Heart left ventricle (tissue), 16 donors: Measurements from ENCODE around the gene SEC14L1. TPM values are rescaled to one million over a fixed set of nuclear protein-coding genes. Genes with fewer than 3 reads are reported as not detected.
A peak's percentile ranks its signal among the peaks of the same experiment; 100 is the strongest.
"Not testable (repeated sequence)": the region's sequence is repeated elsewhere in the genome, so short reads cannot be mapped to it uniquely, and the experiment has no call there.

Experiments used
- ATAC-seq, 4 donors: fragments of 200-7000 bp; cut with Tn5 transposase; one replicate each; pipeline ENCODE4 v1.9.1; 2020 to 2022; ENCODE audit warnings: moderate library complexity in 4 of 4, mild to moderate bottlenecking in 3 of 4, moderate number of reproducible peaks in 1 of 4
- DNase-seq, 5 donors: peaks; one replicate each; pipeline ENCODE4 v3.0.0-alpha.2; 2020
- H3K27ac ChIP-seq, 12 donors: fragments of 200-600 bp; sonication (generic) in 4 of 12; one replicate each; pipeline versions ENCODE4 v1.5.0 to v1.8.0; 2016 to 2022; ENCODE audit warnings: mild to moderate bottlenecking in 2 of 12
- H3K27me3 ChIP-seq, 9 donors: fragments of 200-600 bp; sonication (generic) in 2 of 9; one replicate each; pipeline versions ENCODE4 v1.5.1 to v1.8.0; 2016 to 2022; ENCODE audit warnings: mild to moderate bottlenecking in 3 of 9
- H3K36me3 ChIP-seq, 9 donors: fragments of 200-600 bp; sonication (generic) in 2 of 9; one replicate each; pipeline versions ENCODE4 v1.5.0 to v1.8.0; 2018 to 2022; ENCODE audit warnings: mild to moderate bottlenecking in 2 of 9
- H3K4me1 ChIP-seq, 12 donors: fragments of 200-600 bp; sonication (generic) in 4 of 12; one replicate each; pipeline versions ENCODE4 v1.5.0 to v1.8.0; 2016 to 2022; ENCODE audit warnings: mild to moderate bottlenecking in 3 of 12
- H3K4me3 ChIP-seq, 12 donors: fragments of 200-600 bp; sonication (generic) in 4 of 12; one replicate each; pipeline versions ENCODE4 v1.5.0 to v1.8.0; 2017 to 2022; ENCODE audit warnings: mild to moderate bottlenecking in 9 of 12, moderate library complexity in 4 of 12
- H3K9me3 ChIP-seq, 12 donors: fragments of 200-600 bp; sonication (generic) in 4 of 12; one replicate each; pipeline versions ENCODE4 v1.5.0 to v1.8.0; 2016 to 2022; ENCODE audit warnings: mild to moderate bottlenecking in 1 of 12
- CTCF ChIP-seq, 12 donors: fragments of 200-600 bp; sonication (generic) in 4 of 12; IDR thresholded peaks; one replicate each; pipeline versions ENCODE4 v1.5.0 to v1.8.0; 2018 to 2022; ENCODE audit warnings: antibody characterized with exemption in 12 of 12, mild to moderate bottlenecking in 5 of 12
- POLR2A ChIP-seq, 2 donors: fragments of 450-650 bp; IDR thresholded peaks; one replicate each; pipeline ENCODE4 v1.6.1; 2017; ENCODE audit warnings: antibody characterized with exemption in 2 of 2, mild to moderate bottlenecking in 2 of 2, moderate library complexity in 2 of 2
- WGBS, 4 donors: extraction: QIAGEN DNeasy Blood & Tissue Kit in 2 of 4; methylation state at CpG; one replicate each; pipeline versions ENCODE4 v1.1.5 to v1.1.7; 2013 to 2018; 5-methylcytosine and 5-hydroxymethylcytosine counted together
- intact Hi-C, 10 donors: fragments of 100-400 bp; cut with DNase I; formaldehyde crosslinking; loops; one replicate each; pipeline versions ENCODE4 v1.11.1 to v1.14.2; 2022
- polyA plus RNA-seq, 2 donors: library from polyadenylated mRNA; stranded (reverse); fragments of 200-250 nt; gene quantifications; one replicate each; pipeline ENCODE4 v1.2.3, GENCODE V29; 2013
- total RNA-seq, 9 donors: library from RNA; depleted of rRNA in 2 of 9; stranded (reverse); fragments of >200 nt in 2 of 9; fragmentation: NEBNext Ultra II Directional in 3 of 9; extraction: Animal tissue kit (Norgen Biotek cat#: 25700) in 3 of 9; gene quantifications; one replicate each; pipeline versions ENCODE4 v1.1.0 to v1.2.4, GENCODE V29; 2016 to 2023
- donor health status: ischemic (EF 13 %, LVEDD 7.1; RV severe dilation, severe dysfunction).
- donor health status: healthy with polysubstance abuse.
- donor health status: DM: no; HTN: yes; CAD: no.
- donor health status: DM: no; HTN: no; CAD: no.
- donor health status: ischemic (EF 25% LVEDD 6.9; RV normal size, moderate dysfunction).
- donor health status: ischemic (EF 25% LVEDD 5.7; RV mildly dilated, moderate dysfunction).
- donor health status: healthy.
- donor health status: DM: yes; HTN: yes; CAD: no.
- donor health status: ischemic (EF 35%, LVEDD 5.7; RV mildly dilated, moderate dysfunction).
- donor health status: nonischemic (EF 11% LVEDD 7.7; RV severe dilation, severe dysfunction).
- donor health status: DM: yes; HTN: yes; CAD: no.
- donor health status: PGD.
- donor health status: ischemic (EF 29% LVEDD 5.4; RV normal size, mild dysfunction).
- donor health status: nonischemic (EF 23%, LVEDD 6.1; RV moderate dilation, normal function).

SEC14L1 gene
- total and polyA plus RNA-seq, 11 donors, result 26.6 to 116 (median 53.7) TPM

- Histone ChIP-seq H3K4me3 (no peak overlapping the region), H3K36me3 (no peaks in the 10 kb centered on the region), H3K9me3 (no peaks in the 10 kb centered on the region), H3K27me3 (no peaks in the 10 kb centered on the region), H3K27ac (peak overlapping the region; percentile 79 to 93 (median 86)), H3K4me1 (peaks cover 0 to 53% (median 24%) of the 10 kb centered on the region in 12 donors)
- TF ChIP-seq CTCF (IDR thresholded peaks at IDR 0.05) (peak in 3 of 12 donors; percentile 12 to 21 (median 17)), POLR2A (IDR thresholded peaks at IDR 0.05) (peak in 1 of 2 donors; percentile 32)
- peak in 1 of 5 donors; percentile 54 for DNase-seq
- 31 to 45% (median 39%) methylated on average over 7 of the region's 7 CpGs for WGBS, 4 donors
- peak; percentile 75 to 91 (median 85) for ATAC-seq
- intact Hi-C loops, result loop anchor here in 3 of 10 donors (2.0 to 5.0 kb wide), 2 partner anchors 15 to 32 kb away; partner anchors contain the start of gene SEC14L1 (in 1 of the 3)
Observed at GRCh38 chr17:77109764-77110359, 30.9 kb upstream of the SEC14L1 start.

GRCh38 chr17:77111165-77111933, 29.4 kb upstream of the SEC14L1 start:
- intact Hi-C loops, result loop anchor here in 2 of 10 donors (2.0 kb wide), 1 partner anchor 13 kb away; no protein-coding TSS in a partner anchor
- peaks cover 0 to 68% (median 35%) of the 10 kb centered on the region in 12 donors for H3K4me1 ChIP-seq
- DNase-seq, H3K27me3 ChIP-seq, H3K36me3 ChIP-seq, ATAC-seq, H3K4me3 ChIP-seq, H3K9me3 ChIP-seq: not testable (repeated sequence)
- 87 to 94% (median 92%) methylated on average over 11 of the region's 11 CpGs for WGBS, 4 donors
- H3K27ac ChIP-seq, result peak overlapping the region; percentile 77 to 93 (median 83)

GRCh38 chr17:77111934-77112296, 28.9 kb upstream of the SEC14L1 start:
- peaks cover 0 to 69% (median 40%) of the 10 kb centered on the region in 12 donors for H3K4me1 ChIP-seq
- no peaks in the 10 kb centered on the region for H3K9me3 ChIP-seq
- H3K4me3 ChIP-seq, result no peak overlapping the region
- intact Hi-C loops, result loop anchor here in 2 of 10 donors (2.0 kb wide), 1 partner anchor 13 kb away; no protein-coding TSS in a partner anchor
- DNase-seq (no peak), ATAC-seq (no peak)
- H3K36me3 ChIP-seq, result no peaks in the 10 kb centered on the region
- 50 to 71% (median 62%) methylated on average over 5 of the region's 5 CpGs for WGBS, 4 donors
- TF ChIP-seq POLR2A (IDR thresholded peaks at IDR 0.05), result no peak
- no peaks in the 10 kb centered on the region for H3K27me3 ChIP-seq
- peak overlapping the region; percentile 77 to 93 (median 83) for H3K27ac ChIP-seq

GRCh38 chr17:77115510-77115909, 25.3 kb upstream of the SEC14L1 start:
- Histone ChIP-seq H3K4me3 (no peak overlapping the region), H3K27ac (peak overlapping the region; percentile 71 to 93 (median 88)), H3K27me3 (no peaks in the 10 kb centered on the region), H3K9me3 (no peaks in the 10 kb centered on the region), H3K36me3 (no peaks in the 10 kb centered on the region), H3K4me1 (peaks cover 6 to 72% (median 45%) of the 10 kb centered on the region in 12 donors)
- no peak for DNase-seq
- ATAC-seq, result no peak
- intact Hi-C loops, result no loop called here
- WGBS, 4 donors, result 43 to 63% (median 52%) methylated on average over 2 of the region's 2 CpGs
- TF ChIP-seq CTCF (IDR thresholded peaks at IDR 0.05) (no peak), POLR2A (IDR thresholded peaks at IDR 0.05) (no peak)

GRCh38 chr17:77115947-77116346, 24.8 kb upstream of the SEC14L1 start:
- no peaks in the 10 kb centered on the region for H3K36me3 ChIP-seq
- peak overlapping the region; percentile 71 to 93 (median 88) for H3K27ac ChIP-seq
- WGBS, 4 donors, result 82 to 90% (median 84%) methylated on average over 5 of the region's 5 CpGs
- H3K27me3 ChIP-seq, result no peaks in the 10 kb centered on the region
- H3K4me1 ChIP-seq, result peaks cover 8 to 71% (median 46%) of the 10 kb centered on the region in 12 donors
- no peak overlapping the region for H3K4me3 ChIP-seq
- ATAC-seq, result no peak
- TF ChIP-seq POLR2A (IDR thresholded peaks at IDR 0.05), result no peak
- no peak for TF ChIP-seq CTCF (IDR thresholded peaks at IDR 0.05)
- no peak for DNase-seq
- H3K9me3 ChIP-seq, result no peaks in the 10 kb centered on the region
- intact Hi-C loops, result no loop called here
